Progenitor cell of endocrine pancreas (in vitro differentiated cells): ENCODE data around the gene TMEM238L. TPM values are rescaled to one million over a fixed set of nuclear protein-coding genes. Genes with fewer than 3 reads are reported as not detected.

Experiments used
- DNase-seq: peaks from one replicate; pipeline ENCODE4 v3.0.0; 2021; ENCODE audit warnings: low spot score; ENCODE audit not compliant: unreplicated experiment
- H3K27ac Mint-ChIP-seq: 2 replicates; pipeline ENCODE4 v1.8.0; 2021; ENCODE audit warnings: mild to moderate bottlenecking, moderate library complexity, mixed read lengths
- H3K27me3 Mint-ChIP-seq: 2 replicates; pipeline ENCODE4 v1.8.0; 2021; ENCODE audit warnings: mixed read lengths
- H3K36me3 Mint-ChIP-seq: 2 replicates; pipeline ENCODE4 v1.8.0; 2022; ENCODE audit warnings: mixed read lengths; ENCODE audit not compliant: insufficient read depth
- H3K4me1 Mint-ChIP-seq: 2 replicates; pipeline ENCODE4 v1.8.0; 2021; ENCODE audit warnings: low read depth, mixed read lengths
- H3K4me3 Mint-ChIP-seq: 2 replicates; pipeline ENCODE4 v1.8.0; 2021; ENCODE audit warnings: low read depth, mild to moderate bottlenecking, moderate library complexity, mixed read lengths
- H3K9me3 Mint-ChIP-seq: 2 replicates; pipeline ENCODE4 v1.8.0; 2021; ENCODE audit warnings: low read depth, mixed read lengths
- CTCF ChIP-seq: fragments of 200-600 bp; sonication (generic); IDR thresholded peaks from one replicate; pipeline ENCODE4 v1.5.0; 2021; ENCODE audit warnings: antibody characterized with exemption, mild to moderate bottlenecking; ENCODE audit not compliant: unreplicated experiment
- total RNA-seq: library from RNA; stranded (reverse); gene quantifications from 2 replicates; pipeline ENCODE4 v1.2.1, GENCODE V29; 2021

The TMEM238L gene
- total RNA-seq, 1 donor from 2014 or later: not detected

GRCh38 chr17:10750210-10750609, 53.7 kb downstream of the TMEM238L start:
- H3K4me3 Mint-ChIP-seq: no peak overlapping the region
- H3K36me3 Mint-ChIP-seq: no peaks in the 10 kb centered on the region
- no peaks in the 10 kb centered on the region for H3K9me3 Mint-ChIP-seq
- DNase-seq: no peak
- H3K27ac Mint-ChIP-seq: no peak overlapping the region
- no peak for TF ChIP-seq CTCF
- peaks cover 12% of the 10 kb centered on the region for H3K4me1 Mint-ChIP-seq
- peaks cover 67% of the 10 kb centered on the region for H3K27me3 Mint-ChIP-seq

- DNase-seq: no peak
- no peak overlapping the region for H3K4me3 Mint-ChIP-seq
- H3K27me3 Mint-ChIP-seq: peaks cover 58% of the 10 kb centered on the region
- no peaks in the 10 kb centered on the region for H3K9me3 Mint-ChIP-seq
- no peak overlapping the region for H3K27ac Mint-ChIP-seq
- peaks cover 15% of the 10 kb centered on the region for H3K4me1 Mint-ChIP-seq
- no peaks in the 10 kb centered on the region for H3K36me3 Mint-ChIP-seq
- no peak for TF ChIP-seq CTCF
These were observed 55.2 kb downstream of the TMEM238L start for GRCh38 chr17:10748531-10749181.

DNA sequence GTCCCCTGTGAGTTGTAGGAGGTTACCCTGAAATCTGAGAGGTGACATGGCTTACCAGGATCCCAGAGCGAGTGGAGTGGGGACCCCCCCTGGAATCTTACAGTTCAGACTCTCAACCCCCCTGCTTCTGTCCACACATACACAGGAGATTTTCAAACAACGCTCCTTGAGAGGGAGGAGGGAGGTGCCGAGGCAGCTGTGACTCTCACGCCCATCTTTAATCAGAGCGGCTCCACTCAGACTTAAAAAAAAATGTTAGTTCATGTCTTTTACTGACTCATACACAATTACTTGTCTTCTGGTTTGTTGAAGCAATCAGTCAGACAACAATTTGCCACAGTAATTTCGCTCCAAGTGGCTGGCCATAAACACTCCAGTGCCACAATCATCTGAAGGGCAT, 58.7 kb downstream of the TMEM238L start:
- H3K9me3 Mint-ChIP-seq: no peaks in the 10 kb centered on the region
- no peak for TF ChIP-seq CTCF
- peaks cover 70% of the 10 kb centered on the region for H3K27me3 Mint-ChIP-seq
- DNase-seq: no peak
- H3K27ac Mint-ChIP-seq: peak overlapping the region; percentile 58
- H3K4me3 Mint-ChIP-seq: no peak overlapping the region
- peaks cover 15% of the 10 kb centered on the region for H3K4me1 Mint-ChIP-seq
- peaks cover 2% of the 10 kb centered on the region for H3K36me3 Mint-ChIP-seq

Other genes starting within 250 kb of the TMEM238L start
- gene MYH3, start 146.8 kb downstream of the TMEM238L start, total RNA-seq: 4.4 and 5.6 TPM in 2 replicates
- 29.0 and 30.0 TPM in 2 replicates for gene SCO1, start 106.6 kb downstream of the TMEM238L start, total RNA-seq
- 8.4 and 9.2 TPM in 2 replicates for gene ADPRM, start 106.5 kb downstream of the TMEM238L start, total RNA-seq
- 3.3 and 4.4 TPM in 2 replicates for gene TMEM220, start 74.1 kb downstream of the TMEM238L start, total RNA-seq
- not detected in 2 replicates for gene PIRT, start 34.0 kb upstream of the TMEM238L start, total RNA-seq